PC-3 (cell line): ENCODE measurements around the gene POLR2E. TPM values are rescaled to one million over a fixed set of nuclear protein-coding genes. Genes with fewer than 3 reads are reported as not detected.

Source experiments
- ATAC-seq: fragments of 200-7000 bp; cut with Tn5 transposase; 2 replicates; pipeline ENCODE4 v1.9.1; 2020; ENCODE audit warnings: mild to moderate bottlenecking, moderate library complexity
- BruUV-seq: library from RNA; stranded (reverse); fragments of 400-500 nt; replicated peaks from 2 replicates; lab custom pipeline; 2021; lab: Mats Ljungman, UMichigan
- CTCF ChIA-PET: fragments of 300-600 bp; sonication (Branson Sonifier 250); formaldehyde crosslinking; loops from one replicate; lab custom pipeline; 2022; ENCODE audit warnings: antibody characterized with exemption; lab: Charles Lee
- POLR2A ChIA-PET: fragments of 300-600 bp; sonication (Branson Sonifier 250); formaldehyde crosslinking; loops from one replicate; lab custom pipeline; 2022; ENCODE audit warnings: antibody characterized with exemption; ENCODE audit not compliant: unreplicated experiment; lab: Charles Lee
- DNase-seq: peaks from one replicate; pipeline ENCODE4 v3.0.0-alpha.2; 2015
- H2AFZ ChIP-seq: fragments of 300-600 bp; sonication (generic); 2 replicates; pipeline ENCODE4 v1.6.0; 2016; ENCODE audit warnings: antibody characterized with exemption, low read length
- H3F3A ChIP-seq: fragments of 300-600 bp; sonication (generic); one replicate; pipeline ENCODE4 v1.6.0; 2017; ENCODE audit warnings: antibody characterized with exemption, low read length, control low read depth, mild to moderate bottlenecking; ENCODE audit not compliant: unreplicated experiment
- H3K27ac ChIP-seq: fragments of 300-600 bp; sonication (generic); 2 replicates; pipeline ENCODE4 v1.5.1; 2016; ENCODE audit warnings: mild to moderate bottlenecking, low read length
- H3K27me3 ChIP-seq: fragments of 300-600 bp; sonication (generic); 2 replicates; pipeline ENCODE4 v1.6.1; 2016; ENCODE audit warnings: low read length, mixed read lengths
- H3K36me3 ChIP-seq: fragments of 300-600 bp; sonication (generic); 2 replicates; pipeline ENCODE4 v1.6.1; 2016; ENCODE audit warnings: low read depth, mixed run types, low read length, mixed read lengths
- H3K4me1 ChIP-seq: fragments of 300-600 bp; sonication (generic); 2 replicates; pipeline ENCODE4 v1.5.1; 2016; ENCODE audit warnings: low read length; ENCODE audit not compliant: insufficient read depth
- H3K4me2 ChIP-seq: fragments of 300-600 bp; sonication (generic); 2 replicates; pipeline ENCODE4 v1.6.0; 2016; ENCODE audit warnings: low read length
- H3K4me3 ChIP-seq: fragments of 300-600 bp; sonication (generic); 2 replicates; pipeline ENCODE4 v1.5.1; 2016; ENCODE audit warnings: mild to moderate bottlenecking, low read length, mixed read lengths
- H3K79me2 ChIP-seq: fragments of 300-600 bp; sonication (generic); 2 replicates; pipeline ENCODE4 v1.6.1; 2017; ENCODE audit warnings: low read length, mixed read lengths
- H3K9ac ChIP-seq: fragments of 300-600 bp; sonication (generic); 2 replicates; pipeline ENCODE4 v1.6.0; 2016; ENCODE audit warnings: mild to moderate bottlenecking, low read length
- H3K9me2 ChIP-seq: fragments of 300-600 bp; sonication (generic); replicated peaks from 2 replicates; pipeline ENCODE4 v1.6.1; 2016; ENCODE audit warnings: mixed run types, low read length, mixed read lengths
- H3K9me3 ChIP-seq: fragments of 300-600 bp; sonication (generic); 2 replicates; pipeline ENCODE4 v1.6.1; 2016; ENCODE audit warnings: low read length, mixed read lengths
- H4K20me1 ChIP-seq: fragments of 300-600 bp; sonication (generic); 2 replicates; pipeline ENCODE4 v1.6.1; 2016; ENCODE audit warnings: low read length, mixed read lengths
- CTCF ChIP-seq: fragments of 300-600 bp; sonication (generic); conservative IDR thresholded peaks from 2 replicates; pipeline ENCODE4 v1.5.1; 2017; ENCODE audit warnings: antibody characterized with exemption, low read depth, mild to moderate bottlenecking, low read length
- EZH2 ChIP-seq: fragments of 300-600 bp; sonication (generic); IDR thresholded peaks from one replicate; pipeline ENCODE4 v1.6.1; 2017; ENCODE audit warnings: antibody characterized with exemption, mild to moderate bottlenecking, low read length; ENCODE audit not compliant: unreplicated experiment
- EZH2phosphoT487 ChIP-seq: fragments of 300-600 bp; sonication (generic); IDR thresholded peaks from 2 replicates; pipeline ENCODE4 v1.6.1; 2018; ENCODE audit warnings: mild to moderate bottlenecking, antibody characterized with exemption, low read length, borderline replicate concordance
- intact Hi-C: fragments of 100-400 bp; cut with micrococcal nuclease; formaldehyde crosslinking; loops from 2 replicates; pipeline ENCODE4 v1.9.0; 2023
- total RNA-seq: library from RNA; depleted of rRNA; stranded (reverse); fragments of >200 nt; gene quantifications from 2 replicates; pipeline ENCODE4 v1.2.3, GENCODE V29; 2014

POLR2E gene
- total RNA-seq, 1 experiment from 2014 or later: 375 TPM

GRCh38 chr19:1049800-1050199 is 45.4 kb downstream of the POLR2E start:
- Histone ChIP-seq H3K4me1 (no peaks in the 10 kb centered on the region), H3K27ac (no peak overlapping the region), H3K9ac (no peak overlapping the region), H2AFZ (no peak overlapping the region), H3K79me2 (no peaks in the 10 kb centered on the region), H3K9me3 (no peaks in the 10 kb centered on the region), H3K9me2 (no peaks in the 10 kb centered on the region), H3K4me2 (no peak overlapping the region), H3K27me3 (no peaks in the 10 kb centered on the region), H3F3A (no peaks in the 10 kb centered on the region), H4K20me1 (no peaks in the 10 kb centered on the region), H3K4me3 (no peak overlapping the region), H3K36me3 (no peaks in the 10 kb centered on the region)
- intact Hi-C loops: no loop called here
- ChIA-PET CTCF (no interaction called here), POLR2A (no interaction called here)
- TF ChIP-seq EZH2phosphoT487: no peak
- no peak for TF ChIP-seq CTCF
- no peak for TF ChIP-seq EZH2
- no TSS peak for BruUV-seq
- DNase-seq (no peak), ATAC-seq (no peak)

- Histone ChIP-seq H2AFZ (no peak overlapping the region), H3K79me2 (no peaks in the 10 kb centered on the region), H3K4me2 (no peak overlapping the region), H3K9me3 (no peaks in the 10 kb centered on the region), H3F3A (no peaks in the 10 kb centered on the region), H3K27ac (no peak overlapping the region), H3K36me3 (no peaks in the 10 kb centered on the region), H3K9ac (no peak overlapping the region), H3K4me3 (no peak overlapping the region), H3K4me1 (no peaks in the 10 kb centered on the region), H3K27me3 (no peaks in the 10 kb centered on the region), H3K9me2 (no peaks in the 10 kb centered on the region), H4K20me1 (no peaks in the 10 kb centered on the region)
- ChIA-PET POLR2A (no interaction called here), CTCF (no interaction called here)
- ATAC-seq: no peak
- intact Hi-C loops: no loop called here
- DNase-seq: no peak
- no TSS peak for BruUV-seq
- no peak for TF ChIP-seq EZH2phosphoT487
- TF ChIP-seq CTCF: no peak
- no peak for TF ChIP-seq EZH2
These were observed 46.1 kb downstream of the POLR2E start for GRCh38 chr19:1049106-1049505.

GRCh38 chr19:1047696-1048147 is 47.5 kb downstream of the POLR2E start:
- POLR2A ChIA-PET: interaction anchor here (0.6 kb wide), 1 partner anchor 27 kb away, joined by 4 read pairs; no protein-coding TSS in a partner anchor
- no peaks in the 10 kb centered on the region for H3F3A ChIP-seq
- H3K9me3 ChIP-seq: no peaks in the 10 kb centered on the region
- H3K79me2 ChIP-seq: no peaks in the 10 kb centered on the region
- H3K36me3 ChIP-seq: no peaks in the 10 kb centered on the region
- intact Hi-C loops: no loop called here
- H4K20me1 ChIP-seq: no peaks in the 10 kb centered on the region
- H3K27me3 ChIP-seq: no peaks in the 10 kb centered on the region
- H2AFZ ChIP-seq: no peak overlapping the region
- no peaks in the 10 kb centered on the region for H3K4me1 ChIP-seq
- no peak overlapping the region for H3K9ac ChIP-seq
- TF ChIP-seq EZH2: no peak
- TF ChIP-seq CTCF: no peak
- no peak for TF ChIP-seq EZH2phosphoT487
- H3K4me2 ChIP-seq: no peak overlapping the region
- CTCF ChIA-PET: no interaction called here
- no peak for ATAC-seq
- DNase-seq: no peak
- H3K9me2 ChIP-seq: no peaks in the 10 kb centered on the region
- no peak overlapping the region for H3K4me3 ChIP-seq
- H3K27ac ChIP-seq: no peak overlapping the region
- no TSS peak for BruUV-seq
